HG03095 (cell line): ENCODE measurements around the gene EEFSEC.

ENCODE experiments used
- ATAC-seq: cut with Tn5 transposase; IDR thresholded peaks from one replicate; pipeline ENCODE4 v1.9.1; 2021; ENCODE audit warnings: moderate library complexity; ENCODE audit not compliant: unreplicated experiment

The EEFSEC gene

GRCh38 chr3:128432971-128433836 is 279.9 kb downstream of the EEFSEC start:
- no peak for ATAC-seq

GRCh38 chr3:128433837-128434165 is 280.5 kb downstream of the EEFSEC start:
- no peak for ATAC-seq

- no peak for ATAC-seq
Measured at GRCh38 chr3:128434524-128434923, 281.2 kb downstream of the EEFSEC start.

- ATAC-seq = no peak
Measured at GRCh38 chr3:128435058-128435457, 281.8 kb downstream of the EEFSEC start.

GRCh38 chr3:128435561-128435960 is 282.3 kb downstream of the EEFSEC start:
- no peak for ATAC-seq

GRCh38 chr3:128436214-128436613 is 282.9 kb downstream of the EEFSEC start:
- ATAC-seq = no peak

GRCh38 chr3:128438488-128439072 is 285.3 kb downstream of the EEFSEC start:
- ATAC-seq = no peak

GRCh38 chr3:128439226-128439625 is 285.9 kb downstream of the EEFSEC start:
- ATAC-seq = no peak

GRCh38 chr3:128442070-128442469 is 288.8 kb downstream of the EEFSEC start:
- no peak for ATAC-seq

GRCh38 chr3:128442949-128443348 is 289.7 kb downstream of the EEFSEC start:
- no peak for ATAC-seq

GRCh38 chr3:128443771-128444170 is 290.5 kb downstream of the EEFSEC start:
- no peak for ATAC-seq

- no peak for ATAC-seq
Measured at GRCh38 chr3:128445357-128445756, 292.1 kb downstream of the EEFSEC start.

GRCh38 chr3:128446821-128447220 is 293.5 kb downstream of the EEFSEC start:
- no peak for ATAC-seq

GRCh38 chr3:128447561-128448013 is 294.3 kb downstream of the EEFSEC start:
- no peak for ATAC-seq

- ATAC-seq = no peak
Measured at GRCh38 chr3:128448491-128448890, 295.2 kb downstream of the EEFSEC start.

- ATAC-seq = no peak
Measured at GRCh38 chr3:128449111-128449638, 295.9 kb downstream of the EEFSEC start.

GRCh38 chr3:128452120-128452519 is 298.8 kb downstream of the EEFSEC start:
- no peak for ATAC-seq

GRCh38 chr3:128452678-128453275 is 299.5 kb downstream of the EEFSEC start:
- ATAC-seq = no peak

- ATAC-seq = no peak
Measured at GRCh38 chr3:128453501-128454309, 300.4 kb downstream of the EEFSEC start.

GRCh38 chr3:128454310-128454618 is 301.0 kb downstream of the EEFSEC start:
- no peak for ATAC-seq

- no peak for ATAC-seq
Measured at GRCh38 chr3:128455116-128455515, 301.8 kb downstream of the EEFSEC start.
